HL-60 (cell line): ENCODE results near the gene MFN2.
"Not testable (repeated sequence)": the region's sequence is repeated elsewhere in the genome, so short reads cannot be mapped to it uniquely, and the experiment has no call there.

Experiments
- DNase-seq, 2 experiments: peaks; one replicate each; pipeline ENCODE4 v3.0.0-alpha.2; 2010 to 2020; ENCODE audit warnings: low read depth in 1 of 2, low spot score in 1 of 2
- H3K27ac ChIP-seq: fragments of 250-450 bp; sonication (Bioruptor Pico); replicated peaks from 2 replicates; pipeline ENCODE4 v1.5.1; 2020; ENCODE audit warnings: mild to moderate bottlenecking, moderate library complexity
- H3K27me3 ChIP-seq: fragments of 250-450 bp; sonication (Bioruptor Pico); 2 replicates; pipeline ENCODE4 v1.5.1; 2021; ENCODE audit warnings: mild to moderate bottlenecking, moderate library complexity; ENCODE audit not compliant: insufficient read depth, poor library complexity, severe bottlenecking
- H3K4me3 ChIP-seq: replicated peaks from 2 replicates; pipeline ENCODE4 v1.5.1; 2011; ENCODE audit warnings: mild to moderate bottlenecking, control low read depth, low read length; ENCODE audit not compliant: insufficient read depth
- CTCF ChIP-seq: IDR thresholded peaks from one replicate; pipeline ENCODE4 v1.5.1; 2011; ENCODE audit warnings: low read length, control low read depth, inconsistent platforms; ENCODE audit not compliant: insufficient read depth
- GABPA ChIP-seq: IDR thresholded peaks from 2 replicates; pipeline ENCODE4 v1.6.1; 2012; ENCODE audit warnings: low read depth
- POLR2AphosphoS5 ChIP-seq: IDR thresholded peaks from 2 replicates; pipeline ENCODE4 v1.6.1; 2012; ENCODE audit warnings: low read depth
- REST ChIP-seq: IDR thresholded peaks from 2 replicates; pipeline ENCODE4 v1.6.1; 2012; ENCODE audit warnings: low read depth; ENCODE audit not compliant: insufficient replicate concordance
- SPI1 ChIP-seq: IDR thresholded peaks from 2 replicates; pipeline ENCODE4 v1.6.1; 2012; ENCODE audit warnings: low read depth, mild to moderate bottlenecking, borderline replicate concordance

Gene MFN2

GRCh38 chr1:12038356-12039163, 58.3 kb downstream of the MFN2 start:
- DNase-seq, result no peak
- H3K27me3 ChIP-seq, result no peaks in the 10 kb centered on the region
- no peak overlapping the region for H3K4me3 ChIP-seq
- H3K27ac ChIP-seq, result peak overlapping the region; percentile 71
- no peak for TF ChIP-seq GABPA
- no peak for TF ChIP-seq SPI1
- TF ChIP-seq POLR2AphosphoS5, result no peak
- no peak for TF ChIP-seq CTCF
- TF ChIP-seq REST, result no peak

GRCh38 chr1:12039164-12039525, 58.9 kb downstream of the MFN2 start:
- peak overlapping the region; percentile 71 for H3K27ac ChIP-seq
- no peak for TF ChIP-seq REST
- TF ChIP-seq CTCF, result no peak
- TF ChIP-seq SPI1, result no peak
- TF ChIP-seq GABPA, result no peak
- TF ChIP-seq POLR2AphosphoS5, result no peak
- no peaks in the 10 kb centered on the region for H3K27me3 ChIP-seq
- no peak overlapping the region for H3K4me3 ChIP-seq
- peak in 1 of 2 experiments; percentile 82 for DNase-seq

DNA sequence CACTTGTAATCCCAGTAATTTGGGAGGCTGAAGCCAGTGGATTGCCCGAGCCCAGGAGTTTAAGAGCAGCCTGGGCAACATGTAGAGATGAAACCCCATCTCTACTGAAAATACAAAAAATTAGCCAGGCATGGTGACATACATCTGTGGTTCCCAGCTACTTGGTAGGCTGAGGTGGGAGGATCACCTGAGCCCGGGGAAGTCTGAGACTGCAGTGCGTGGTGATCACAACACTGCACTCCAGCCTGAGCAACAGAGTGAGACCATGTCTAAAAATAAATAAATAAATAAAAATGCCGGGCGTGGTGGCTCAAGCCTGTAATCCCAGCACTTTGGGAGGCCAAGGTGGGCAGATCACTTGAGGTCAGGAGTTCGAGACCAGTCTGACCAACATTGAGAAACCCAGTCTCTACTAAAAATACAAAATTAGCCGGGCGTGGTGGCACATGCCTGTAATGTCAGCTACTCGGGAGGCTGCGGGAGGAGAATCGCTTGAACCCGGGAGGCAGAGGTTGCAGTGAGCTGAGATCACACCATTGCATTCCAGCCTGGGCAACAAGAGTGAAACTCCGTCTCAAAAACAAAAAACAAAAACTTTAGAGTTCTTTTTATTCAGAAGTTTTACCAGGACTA, 59.7 kb downstream of the MFN2 start:
- H3K27ac ChIP-seq, result peak overlapping the region; percentile 71
- not testable (repeated sequence) for H3K27me3 ChIP-seq, H3K4me3 ChIP-seq, DNase-seq

- H3K27ac ChIP-seq, result peak overlapping the region; percentile 71
Observed at GRCh38 chr1:12040457-12041051, 60.3 kb downstream of the MFN2 start.

DNA sequence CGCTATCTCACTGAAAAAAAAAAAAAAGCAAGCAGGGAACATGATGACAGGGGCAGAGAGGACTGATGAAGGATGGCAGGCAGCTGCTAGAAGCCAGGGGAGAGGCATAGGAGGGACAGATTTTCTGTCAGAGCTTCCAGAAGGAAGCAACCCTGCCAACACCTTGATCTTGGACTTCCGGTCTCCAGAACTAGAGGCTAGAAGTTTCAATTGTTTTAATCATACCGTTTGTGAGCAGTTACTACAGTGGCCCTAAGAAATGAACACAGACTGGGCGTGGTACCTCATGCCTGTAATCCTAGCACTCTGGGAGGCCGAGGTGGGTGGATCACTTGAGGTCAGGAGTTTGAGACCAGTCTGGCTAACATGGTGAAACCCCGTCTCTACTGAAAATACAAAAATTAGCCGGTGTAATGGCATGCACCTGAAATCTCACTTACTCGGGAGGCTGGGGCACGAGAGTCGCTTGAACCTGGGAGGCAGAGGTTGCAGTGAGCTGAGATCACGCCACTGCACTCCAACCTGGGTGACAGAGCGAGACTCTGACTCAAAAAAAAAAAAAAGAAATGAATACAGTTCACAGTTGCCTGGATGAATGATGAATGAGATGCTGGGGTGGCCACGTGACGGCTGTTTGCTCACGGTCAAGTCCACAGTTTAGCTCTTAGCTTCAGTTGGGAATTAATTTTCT, 64.1 kb downstream of the MFN2 start:
- not testable (repeated sequence) for H3K27me3 ChIP-seq, DNase-seq, H3K4me3 ChIP-seq, H3K27ac ChIP-seq

More at GRCh38 chr1:12040457-12041051, 60.3 kb downstream of the MFN2 start:
- TF ChIP-seq SPI1, result 0 out of 2 replicates have a peak, but pooled peaks have one; percentile 17
- TF ChIP-seq GABPA, result no peak
- peak in 1 of 2 experiments; percentile 46 for DNase-seq
- H3K4me3 ChIP-seq, result no peak overlapping the region
- H3K27me3 ChIP-seq, result no peaks in the 10 kb centered on the region
